Stimulated activated CD4-positive, alpha-beta T cell treated with anti-CD3 and anti-CD28 coated beads, Interleukin-1b, Interleukin-23, amount 100 ng/mL, for 4 hours (primary cell): ENCODE data around the gene SNX6.
A peak's percentile ranks its signal among the peaks of the same experiment; 100 is the strongest.
"Not testable (repeated sequence)": the region's sequence is repeated elsewhere in the genome, so short reads cannot be mapped to it uniquely, and the experiment has no call there.

Experiments used
- DNase-seq, 2 donors: peaks; one replicate each; pipeline ENCODE4 v3.0.0-alpha.2; 2020; ENCODE audit warnings: low read depth in 2 of 2

Gene SNX6

DNA sequence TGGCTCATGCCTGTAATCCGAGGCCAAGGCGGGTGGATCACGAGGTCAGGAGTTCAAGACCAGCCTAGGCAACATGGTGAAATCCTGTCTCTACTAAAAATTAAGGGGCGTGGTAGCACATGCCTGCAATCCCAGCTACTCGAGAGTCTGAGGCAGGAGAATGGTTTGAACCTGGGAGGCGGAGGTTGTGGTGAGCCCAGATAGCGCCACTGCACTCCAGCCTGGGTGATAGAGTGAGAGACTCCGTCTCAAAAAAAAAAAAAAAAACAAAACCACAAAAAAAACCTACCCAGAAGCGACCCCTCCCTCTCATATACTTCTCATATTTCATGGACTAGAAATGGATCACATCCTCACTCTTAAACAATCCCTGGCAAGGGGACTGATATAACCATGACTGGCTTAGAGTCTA, 4.4 kb upstream of the SNX6 start:
- not testable (repeated sequence) for DNase-seq

DNA sequence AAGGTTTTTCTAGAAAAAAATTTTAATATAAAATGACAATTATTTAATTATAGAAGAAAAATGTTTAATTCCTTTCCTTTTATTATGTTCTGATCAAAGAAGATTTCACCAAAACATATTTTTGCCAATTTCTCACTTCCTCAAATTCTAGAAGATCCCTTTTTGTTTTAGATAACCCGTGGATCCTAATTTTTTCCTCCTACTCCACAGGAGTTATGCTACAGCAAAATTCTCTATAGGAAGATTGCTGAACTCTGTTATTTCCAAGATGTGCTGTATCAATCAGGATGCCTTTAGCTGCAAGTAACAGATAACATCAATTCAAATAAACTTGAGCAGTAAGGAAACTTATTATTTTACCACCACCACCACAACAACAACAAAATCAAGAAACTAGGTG, 3.8 kb upstream of the SNX6 start:
- no peak for DNase-seq

DNA sequence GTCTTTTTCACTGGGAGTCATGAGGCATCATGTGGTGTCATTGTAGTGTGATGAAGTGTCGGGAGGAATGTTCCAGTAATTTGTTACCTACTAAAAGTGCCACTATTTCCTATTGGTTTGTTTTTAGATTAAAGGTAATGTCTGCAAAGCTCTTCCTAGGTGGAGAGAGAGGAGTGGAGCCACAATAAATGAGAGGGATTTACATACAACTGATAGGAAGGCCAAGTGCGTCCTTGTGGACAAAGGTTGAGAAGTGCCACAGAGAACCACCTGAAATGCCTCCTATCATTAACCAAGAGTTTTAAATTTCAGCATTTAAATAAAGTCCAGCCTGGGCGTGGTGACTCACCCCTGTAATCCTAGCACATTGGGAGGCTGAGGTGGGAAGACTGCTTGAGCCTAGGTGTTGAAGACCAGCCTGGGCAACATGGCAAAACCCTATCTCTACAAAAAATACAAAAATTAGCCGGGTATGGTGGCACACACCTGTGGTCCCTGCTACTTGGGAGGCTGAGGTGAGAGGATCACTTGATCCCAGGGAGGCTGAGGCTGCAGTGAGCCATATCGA, 2.5 kb upstream of the SNX6 start:
- no peak for DNase-seq

DNA sequence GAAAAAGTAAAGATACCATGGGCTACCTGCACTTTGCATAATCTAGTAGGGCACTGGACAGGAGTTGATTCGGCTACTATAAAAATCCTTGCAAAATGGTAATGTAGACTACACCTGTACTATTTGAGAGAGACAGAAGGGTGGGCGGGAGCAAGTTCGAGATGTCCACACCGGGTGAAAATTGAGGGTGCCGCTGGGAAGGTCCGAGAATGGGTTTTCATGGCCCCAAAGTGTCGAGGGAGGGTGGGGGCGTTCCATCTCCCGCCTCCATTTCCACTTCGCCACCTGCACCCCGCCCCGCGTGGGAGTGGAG, 648 bp downstream of the SNX6 start:
- DNase-seq: no peak

DNA sequence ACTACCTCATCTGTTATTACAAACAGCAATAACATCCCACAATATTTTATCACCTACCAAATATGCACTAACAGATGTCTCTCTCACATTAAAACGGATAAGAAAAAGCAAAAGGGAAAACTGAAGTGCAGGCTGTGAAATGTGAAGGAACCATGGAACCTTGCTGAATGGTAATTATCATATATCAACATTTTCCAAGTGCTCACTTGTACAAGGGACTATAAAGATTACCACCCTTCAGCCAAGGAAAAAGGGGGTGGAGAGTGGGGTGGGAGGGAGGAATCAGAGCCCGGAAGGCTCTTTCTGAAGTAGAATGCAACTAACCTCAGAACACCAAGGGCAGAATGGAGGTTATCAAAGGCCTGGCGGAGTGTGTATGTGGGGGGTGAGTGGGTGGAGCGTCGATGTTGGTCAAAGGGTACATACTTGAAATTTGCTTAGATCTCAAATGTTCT, 1.2 kb downstream of the SNX6 start:
- peak in 1 of 2 donors; percentile 3 for DNase-seq

DNA sequence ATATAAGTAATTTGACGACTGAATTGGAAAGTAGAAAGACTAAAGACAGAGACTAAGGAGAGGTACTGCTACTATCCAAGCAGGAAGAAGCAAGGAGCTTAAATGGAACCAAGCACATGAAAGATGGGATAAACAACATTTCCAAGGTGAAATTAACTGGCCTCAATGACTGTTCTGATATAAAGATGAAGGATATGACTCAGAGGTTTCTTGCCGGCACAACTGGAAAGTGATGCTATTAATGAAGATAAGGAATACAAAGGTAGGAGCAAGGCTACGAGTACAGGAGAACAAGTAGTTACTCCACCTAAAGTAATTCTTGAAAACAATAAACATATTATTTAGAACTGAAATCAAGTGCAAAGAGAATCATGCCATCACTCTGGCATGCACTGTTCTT, 6.4 kb downstream of the SNX6 start:
- DNase-seq: no peak

DNA sequence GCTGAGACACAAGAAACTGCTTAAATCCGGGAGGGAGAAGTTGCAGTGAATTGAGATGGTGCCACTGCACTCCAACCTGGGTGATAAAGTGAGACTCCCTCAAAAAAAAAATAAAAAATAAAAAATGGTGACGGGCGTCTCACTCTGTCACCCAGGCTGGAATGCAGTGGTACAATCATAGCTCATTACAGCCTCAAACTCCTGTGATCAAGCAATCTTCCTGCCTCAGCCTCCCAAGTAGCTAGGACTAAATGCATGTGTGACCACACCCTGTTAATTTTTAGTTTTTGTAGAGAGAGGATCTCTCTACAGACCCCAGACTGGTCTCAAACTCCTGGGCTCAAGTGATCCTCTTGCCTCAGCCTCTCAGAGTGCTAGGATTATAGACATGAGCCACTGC, 9.1 kb downstream of the SNX6 start:
- no peak for DNase-seq

DNA sequence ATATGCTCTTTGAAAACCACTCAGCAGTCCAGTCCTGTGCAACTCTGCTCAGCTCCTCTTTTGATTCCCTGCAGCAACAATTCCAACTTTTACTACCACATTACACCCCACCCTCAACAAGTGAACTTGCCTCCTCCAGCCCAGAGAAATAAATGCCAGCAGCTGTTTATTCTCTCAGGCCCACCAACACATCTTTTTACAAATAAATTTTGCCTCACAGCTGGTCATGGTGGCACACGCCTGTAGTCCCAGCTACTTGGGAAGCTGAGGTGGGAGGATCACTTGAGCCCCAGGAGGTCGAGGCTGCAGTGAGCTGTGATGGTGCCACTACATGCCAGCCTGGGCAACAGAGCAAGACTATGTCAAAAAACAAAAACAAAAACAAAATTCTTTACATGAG, 9.8 kb downstream of the SNX6 start:
- no peak for DNase-seq

DNA sequence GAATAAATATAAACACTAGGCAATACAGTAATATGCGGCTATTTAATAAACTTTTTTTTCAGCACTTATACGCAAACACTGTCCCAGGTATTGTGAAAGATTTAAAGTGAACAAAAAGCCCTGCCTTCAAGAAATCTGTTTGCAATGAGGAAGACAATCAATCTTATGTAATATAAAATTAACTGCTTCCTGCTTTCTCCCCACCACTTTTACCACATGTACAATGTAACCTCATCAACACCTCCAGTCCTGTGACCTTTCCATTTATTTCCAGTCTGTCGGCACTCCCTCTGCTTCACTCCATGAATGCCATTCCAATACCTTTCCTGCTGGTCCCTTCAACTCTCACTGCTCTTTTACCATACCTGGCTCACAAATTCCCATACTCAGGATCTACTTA, 10.5 kb downstream of the SNX6 start:
- DNase-seq: no peak

DNA sequence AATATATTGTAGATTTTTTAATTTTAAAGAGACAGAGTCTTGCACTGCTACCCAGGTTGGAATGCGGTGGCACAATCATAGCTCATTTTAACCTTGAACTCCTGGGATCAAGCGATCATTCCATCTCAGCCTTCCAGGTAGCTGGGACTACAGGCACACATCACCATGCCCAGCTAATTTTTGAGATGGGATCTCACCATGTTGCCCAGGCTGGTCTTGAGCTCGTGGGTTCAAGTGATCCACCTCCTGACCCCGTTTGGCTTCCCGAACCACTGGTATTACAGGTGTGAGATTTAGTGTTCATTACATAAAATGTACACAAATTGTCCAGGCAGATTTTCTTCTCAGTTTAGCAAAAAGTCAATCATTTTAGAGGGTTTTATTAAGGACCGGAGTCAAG, 13.6 kb downstream of the SNX6 start:
- no peak for DNase-seq

DNA sequence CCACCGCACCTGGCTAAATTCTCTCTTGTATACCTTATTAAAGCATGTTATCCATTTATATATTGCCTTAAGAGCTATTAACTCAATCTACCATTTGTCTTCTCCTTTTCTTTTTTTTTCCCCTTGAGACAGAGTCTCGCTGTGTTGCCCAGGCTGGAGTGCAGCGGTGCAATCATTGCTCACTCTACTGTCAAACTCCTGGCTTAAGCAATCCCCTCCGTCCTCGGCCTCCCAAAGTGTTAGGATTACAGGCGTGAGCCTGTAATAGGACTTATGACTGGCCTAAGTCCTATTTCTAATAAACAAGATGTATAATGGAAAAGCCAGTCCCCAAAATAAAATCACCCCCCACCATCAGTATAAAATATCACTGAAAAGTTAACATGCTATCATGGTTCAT, 14.4 kb downstream of the SNX6 start:
- no peak for DNase-seq

DNA sequence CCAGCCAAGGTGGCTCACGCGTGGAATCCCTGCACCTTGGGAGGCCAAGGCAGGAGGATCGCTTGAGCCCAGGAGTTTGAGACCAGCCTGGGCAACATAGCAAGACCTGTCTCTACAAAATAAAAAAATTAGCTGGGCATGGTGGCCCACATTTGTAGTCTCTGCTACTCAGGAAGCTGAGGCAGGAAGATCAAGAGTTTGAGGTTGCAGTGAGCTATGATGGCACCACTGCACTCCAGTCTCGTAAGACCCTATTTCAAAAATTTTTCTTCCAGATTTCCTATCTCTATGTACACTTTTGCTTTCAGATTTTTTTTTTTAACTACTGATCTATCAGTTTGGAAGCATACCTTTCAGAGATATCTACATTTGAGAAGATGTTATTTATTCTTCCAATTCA, 15.3 kb downstream of the SNX6 start:
- DNase-seq: no peak

DNA sequence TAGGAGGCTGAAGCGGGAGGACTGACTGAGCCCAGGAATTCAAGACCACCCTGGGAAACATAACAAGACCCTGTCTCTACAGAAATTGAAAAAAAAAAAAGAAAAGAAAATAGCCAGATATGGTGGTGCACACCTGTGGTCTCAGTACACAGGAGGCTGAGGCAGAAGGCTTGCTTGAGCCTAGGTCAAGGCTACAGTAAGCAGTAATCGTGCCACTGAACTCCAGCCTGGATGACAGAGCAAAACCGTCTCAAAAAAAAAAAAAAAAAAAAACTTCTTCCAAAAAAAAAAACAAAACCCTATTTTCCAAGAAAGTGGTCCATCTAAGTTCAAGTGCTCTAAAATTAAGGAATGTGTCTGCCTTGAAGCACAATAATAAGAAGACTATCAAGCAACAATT, 19.8 kb downstream of the SNX6 start:
- DNase-seq: no peak

DNA sequence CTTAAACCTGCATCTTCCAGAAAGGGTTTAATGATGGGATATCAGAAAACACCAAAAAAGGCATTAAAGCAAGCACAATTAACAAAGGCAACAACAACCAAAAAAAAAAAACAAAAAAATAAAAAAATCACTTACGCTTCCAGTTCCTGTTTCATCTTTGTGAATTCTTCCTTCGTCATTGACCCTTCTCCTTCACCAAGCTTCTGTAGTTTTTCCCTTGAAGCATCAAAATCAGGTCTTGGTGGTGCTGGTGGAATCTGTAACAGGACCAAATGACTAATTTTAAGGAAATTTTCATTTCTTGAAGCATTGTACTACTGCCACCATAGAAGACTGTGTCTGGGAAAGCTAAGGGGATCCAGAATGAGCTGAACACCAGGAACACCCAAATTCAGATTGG, 24.5 kb downstream of the SNX6 start:
- DNase-seq: no peak

DNA sequence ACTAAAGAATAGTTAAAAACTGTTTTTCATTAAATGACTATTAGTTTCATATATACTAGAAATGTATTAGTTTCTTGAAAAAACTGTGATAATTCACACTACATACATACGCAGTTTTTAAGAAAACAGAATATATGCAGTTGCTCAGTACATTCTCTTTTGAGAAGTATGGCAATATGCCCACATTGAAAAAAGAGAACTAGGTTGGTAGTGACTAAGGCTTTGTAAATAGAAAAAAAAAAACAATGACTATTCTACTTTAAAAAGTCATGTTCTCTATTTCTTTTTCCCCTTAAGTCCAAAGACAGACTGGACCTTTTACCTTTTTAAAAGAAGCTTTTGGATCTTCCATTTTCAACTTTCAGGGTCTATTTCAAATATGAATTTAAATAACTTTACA, 25.0 kb downstream of the SNX6 start:
- DNase-seq: no peak

DNA sequence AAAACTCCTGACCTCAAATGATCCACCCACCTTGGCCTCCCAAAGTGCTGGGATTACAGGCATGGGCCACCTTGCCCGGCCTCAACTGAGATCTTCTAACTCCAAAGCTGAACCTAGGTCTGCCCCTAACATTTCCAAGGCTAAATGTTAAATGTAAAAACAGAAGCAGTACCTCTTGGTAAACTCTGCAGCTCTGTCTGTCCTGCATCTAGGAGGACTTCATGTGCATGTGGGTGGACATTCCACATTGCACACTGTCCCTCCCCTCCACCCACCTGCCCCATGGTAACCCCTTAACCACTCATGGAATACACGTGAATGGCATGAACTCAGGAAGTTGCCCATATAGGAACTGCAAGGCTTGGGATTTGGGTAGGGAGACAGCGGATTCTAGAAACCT, 33.1 kb downstream of the SNX6 start:
- no peak for DNase-seq

DNA sequence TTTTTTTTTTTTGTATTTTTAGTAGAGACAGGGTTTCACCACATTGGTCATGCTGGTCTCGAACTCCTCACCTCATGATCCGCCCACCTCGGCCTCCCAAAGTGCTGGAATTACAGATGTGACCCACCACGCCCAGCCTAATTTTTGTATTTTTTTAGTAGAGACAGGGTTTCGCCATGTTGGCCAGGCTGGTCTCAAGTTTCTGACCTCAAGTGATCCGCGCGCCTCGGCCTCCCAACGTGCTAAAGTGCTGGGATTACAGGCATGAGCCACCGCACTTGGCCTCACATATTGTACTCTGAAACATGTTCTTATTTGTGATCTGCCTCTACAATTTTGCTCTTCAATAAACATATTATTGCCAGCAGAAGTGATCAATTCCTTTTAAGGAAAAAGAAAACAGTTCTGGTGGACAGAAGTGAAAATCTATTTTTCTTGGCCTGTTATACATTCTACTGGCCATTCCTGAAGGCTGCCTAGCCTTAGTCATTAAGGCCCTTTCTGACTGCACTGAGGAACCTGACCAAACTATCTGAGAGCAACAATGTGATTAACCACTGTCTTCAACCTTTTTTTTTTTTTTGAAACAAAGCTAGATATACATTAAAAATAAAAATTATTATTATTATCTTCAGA, 36.1 kb downstream of the SNX6 start:
- no peak for DNase-seq

DNA sequence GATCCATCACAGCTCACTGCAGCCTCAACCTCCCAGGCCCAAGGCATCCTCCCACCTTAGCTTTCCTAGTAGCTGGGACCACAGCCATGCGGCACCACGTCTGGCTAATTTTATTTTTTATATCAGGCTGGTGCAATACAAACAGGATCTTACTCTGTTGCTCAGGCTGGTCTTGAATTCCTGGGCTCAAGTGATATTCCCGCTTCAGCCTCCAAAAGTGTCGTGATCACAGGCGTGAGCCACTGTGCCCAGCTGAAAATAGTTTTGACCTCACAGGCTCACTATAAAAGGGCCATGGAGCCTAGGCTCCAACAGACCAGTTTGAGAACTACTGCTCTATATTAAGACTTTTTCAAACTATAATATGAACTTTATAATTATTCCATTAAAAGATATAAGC, 37.3 kb downstream of the SNX6 start:
- DNase-seq: no peak

DNA sequence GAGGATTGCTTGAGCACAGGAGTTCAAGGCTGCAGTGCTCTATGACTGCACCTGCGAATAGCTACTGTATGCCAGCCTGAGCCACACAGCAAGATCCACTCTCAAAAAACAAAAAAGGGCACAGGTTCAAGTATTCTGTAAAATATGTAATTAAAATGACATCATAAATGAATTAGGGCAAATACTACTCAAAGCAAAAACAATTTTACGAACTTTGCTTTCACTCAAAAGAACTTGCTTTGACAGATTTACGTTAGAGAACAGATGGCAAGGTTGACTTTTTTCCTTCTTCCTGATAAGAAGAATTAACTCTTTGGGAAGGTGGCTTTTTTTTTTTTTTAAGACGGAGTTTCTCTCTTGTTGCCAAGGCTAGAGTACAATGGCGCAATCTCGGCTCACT, 46.4 kb downstream of the SNX6 start:
- DNase-seq: no peak

DNA sequence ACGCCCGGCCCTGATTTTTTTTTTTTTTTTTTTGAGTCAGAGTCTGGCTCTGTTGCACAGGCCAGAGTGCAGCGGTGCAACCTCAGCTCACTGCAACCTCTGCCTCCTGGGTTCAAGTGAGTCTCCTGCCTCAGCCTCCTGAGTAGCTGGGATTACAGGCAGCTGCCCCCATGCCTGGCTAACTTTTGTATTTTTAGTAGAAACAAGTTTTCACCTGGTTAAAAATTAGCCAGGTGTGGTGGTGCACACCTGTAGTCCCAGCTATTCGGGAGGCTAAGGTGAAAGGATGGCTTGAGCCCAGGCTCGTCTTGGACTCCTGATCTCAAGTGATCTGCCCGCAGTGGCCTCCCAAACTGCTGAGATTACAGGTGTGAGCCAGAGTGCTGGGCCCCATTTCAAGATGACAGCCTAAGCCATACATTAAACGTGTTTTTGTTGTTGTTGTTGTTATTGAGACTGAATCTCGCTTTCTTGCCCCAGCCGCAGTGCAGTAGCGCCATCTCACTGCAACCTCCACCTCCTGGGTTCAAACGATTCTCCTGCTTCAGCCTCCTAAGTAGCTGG, 47.7 kb downstream of the SNX6 start:
- no peak for DNase-seq

DNA sequence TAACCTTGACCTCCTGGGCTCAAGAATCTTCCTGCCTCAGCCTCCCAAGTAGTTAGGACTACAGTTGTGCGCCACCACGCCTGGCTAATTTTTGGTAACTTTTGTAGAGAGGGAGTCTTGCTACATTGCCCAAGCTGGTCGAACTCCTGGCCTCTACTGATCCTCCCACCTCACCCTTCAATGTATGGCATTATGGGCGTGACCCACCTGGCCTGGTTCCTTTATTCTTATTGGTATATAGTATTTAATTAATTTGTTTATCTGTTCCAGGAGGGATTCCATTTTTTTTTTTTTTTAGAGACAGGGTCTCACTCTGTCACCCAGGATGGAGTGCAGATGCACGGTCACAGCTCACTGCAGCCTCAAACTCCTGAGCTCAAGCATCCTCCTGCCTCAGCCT, 49.6 kb downstream of the SNX6 start:
- DNase-seq: no peak

DNA sequence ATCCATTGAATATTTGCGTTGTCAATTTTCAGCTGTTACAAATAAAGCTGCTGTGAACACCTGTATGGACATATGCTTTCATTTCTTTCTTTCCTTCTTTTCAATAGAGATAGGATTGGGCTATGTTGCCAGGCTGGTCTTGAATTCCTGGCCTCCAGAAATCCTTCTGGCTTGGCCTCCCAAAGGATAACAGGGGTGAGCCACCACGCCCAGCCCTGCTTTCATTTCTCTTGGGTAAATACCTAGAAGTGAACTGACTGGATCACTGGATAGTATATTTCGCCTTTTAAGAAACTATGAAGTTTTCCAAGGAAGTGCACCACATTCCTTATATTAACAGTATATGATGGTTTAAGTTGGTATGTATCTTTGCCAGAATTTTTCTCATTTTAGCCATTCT, 58.2 kb downstream of the SNX6 start:
- no peak for DNase-seq

DNA sequence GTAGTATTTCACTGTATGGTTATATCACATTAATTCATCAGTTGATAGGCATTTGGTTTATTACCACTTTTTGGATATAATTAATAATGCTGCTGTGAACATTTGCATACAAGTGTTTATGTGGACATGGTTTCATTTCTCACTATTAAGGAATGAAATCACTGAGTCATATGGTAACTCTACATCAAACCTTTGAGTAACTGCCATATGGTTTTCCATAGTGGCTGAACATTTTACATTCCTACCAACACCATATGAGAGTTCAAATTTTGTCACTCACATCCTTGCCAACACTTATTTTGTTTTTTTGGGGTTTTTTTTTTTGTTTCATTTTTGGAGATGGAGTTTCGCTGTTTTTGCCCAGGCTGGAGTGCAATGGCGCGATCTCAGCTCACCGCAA, 60.2 kb downstream of the SNX6 start:
- DNase-seq: no peak

DNA sequence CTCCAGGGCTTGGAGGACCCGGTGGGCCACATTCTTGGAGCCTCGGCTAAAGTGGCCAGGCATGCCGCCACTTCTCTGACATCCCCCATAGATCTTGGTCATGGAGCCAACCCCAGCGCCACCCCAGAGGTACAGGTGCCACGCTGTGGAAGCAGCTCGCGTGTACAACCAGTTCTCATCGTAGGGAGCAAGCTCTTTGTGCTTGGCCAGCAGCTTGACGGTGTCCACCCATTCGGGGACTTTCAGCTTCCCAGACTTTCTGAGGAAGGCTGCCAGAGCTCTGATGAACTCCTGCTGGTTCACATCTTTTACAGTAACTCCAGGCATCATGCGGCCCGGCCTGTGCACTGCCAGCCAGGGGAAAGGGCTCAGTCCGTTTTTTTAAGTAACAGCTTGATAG, 61.1 kb downstream of the SNX6 start:
- no peak for DNase-seq
